K562 (cell line): ENCODE results near the gene GAB2. TPM values are rescaled to one million over a fixed set of nuclear protein-coding genes. Genes with fewer than 3 reads are reported as not detected.

Source experiments
- ATAC-seq: fragments of 200-7000 bp; cut with Tn5 transposase; 3 replicates; pipeline ENCODE4 v1.9.1; 2020; ENCODE audit warnings: moderate library complexity
- BruUV-seq: library from RNA; stranded (reverse); fragments of 400-500 nt; replicated peaks from 2 replicates; lab custom pipeline; 2021; lab: Mats Ljungman, UMichigan
- CTCF ChIA-PET: fragments of 300-600 bp; formaldehyde crosslinking; extraction: SDS; loops from one replicate; lab custom pipeline; 2021; ENCODE audit warnings: low intra/inter-chr PET ratio; lab: Yijun Ruan, JAX
- POLR2A ChIA-PET: fragments of 300-600, 350-650 bp; sonication (Branson Sonifier 250); formaldehyde crosslinking; extraction: SDS; loops from one replicate; lab custom pipeline; 2021; ENCODE audit warnings: antibody characterized with exemption, inconsistent platforms; lab: Yijun Ruan, JAX
- DNase-seq, 4 experiments: peaks; one replicate each; pipeline versions ENCODE4 v3.0.0 to v3.0.0-alpha.2; 2011 to 2018; ENCODE audit warnings: low spot score in 3 of 4, mixed read lengths in 3 of 4; ENCODE audit errors: extremely low read depth in 1 of 4
- FAIRE-seq: peaks from 2 replicates; lab custom pipeline; 2011; peaks lifted over from hg19 to GRCh38; lab: Jason Lieb, UNC
- H2AFZ ChIP-seq: 2 replicates; pipeline ENCODE4 v1.6.0; 2011; ENCODE audit warnings: low read depth, low read length, control low read depth, inconsistent platforms
- H3K27ac ChIP-seq: fragments of 200-600 bp; 3 replicates; pipeline ENCODE4 v1.8.0; 2011; ENCODE audit warnings: low read depth, mild to moderate bottlenecking, control low read depth, inconsistent platforms, low read length, moderate library complexity, mixed read lengths; ENCODE audit errors: extremely low read depth
- H3K27me3 ChIP-seq, 2 experiments: fragments of 300-600 bp in 1 of 2; 2 replicates in 1 of 2; 3 replicates in 1 of 2; pipeline versions ENCODE4 v1.6.0 to v1.8.0; 2011; ENCODE audit warnings: inconsistent platforms in 2 of 2, low read length in 2 of 2, mild to moderate bottlenecking in 1 of 2, mixed read lengths in 1 of 2, moderate library complexity in 1 of 2; ENCODE audit not compliant: control insufficient read depth in 2 of 2, insufficient read depth in 2 of 2
- H3K36me3 ChIP-seq: fragments of 300-600 bp; 3 replicates; pipeline ENCODE4 v1.8.0; 2011; ENCODE audit warnings: mild to moderate bottlenecking, low read length, inconsistent platforms; ENCODE audit not compliant: control insufficient read depth, insufficient read depth
- H3K4me1 ChIP-seq, 2 experiments: fragments of 200-600 bp in 1 of 2; replicated peaks in 1 of 2; 2 replicates in 1 of 2; 3 replicates in 1 of 2; pipeline versions ENCODE4 v1.5.1 to v1.8.0; 2011; ENCODE audit warnings: inconsistent platforms in 2 of 2, low read length in 2 of 2, mild to moderate bottlenecking in 1 of 2, mixed read lengths in 1 of 2, moderate library complexity in 1 of 2; ENCODE audit not compliant: control insufficient read depth in 2 of 2, insufficient read depth in 2 of 2
- H3K4me2 ChIP-seq: 2 replicates; pipeline ENCODE4 v1.6.1; 2011; ENCODE audit warnings: low read length, control low read depth, inconsistent platforms, mixed read lengths; ENCODE audit not compliant: insufficient read depth
- H3K4me3 ChIP-seq: fragments of 200-600 bp; sonication (generic), shearing (Covaris generic); 2 replicates; pipeline ENCODE4 v1.5.1; 2016; ENCODE audit warnings: control low read depth, inconsistent platforms
- H3K79me2 ChIP-seq: fragments of 200-600 bp; 3 replicates; pipeline ENCODE4 v1.8.0; 2011; ENCODE audit warnings: low read length, inconsistent platforms; ENCODE audit not compliant: control insufficient read depth, insufficient read depth
- H3K9ac ChIP-seq, 2 experiments: 2 replicates each; pipeline versions ENCODE4 v1.6.0 to v1.6.1; 2011; ENCODE audit warnings: low read depth in 2 of 2, low read length in 2 of 2, control low read depth in 1 of 2, inconsistent platforms in 1 of 2, mild to moderate bottlenecking in 1 of 2, mixed read lengths in 1 of 2; ENCODE audit not compliant: insufficient read depth in 1 of 2
- H3K9me1 ChIP-seq: one replicate; pipeline ENCODE4 v1.6.0; 2011; ENCODE audit warnings: inconsistent platforms, mild to moderate bottlenecking, low read length, moderate library complexity; ENCODE audit not compliant: control insufficient read depth, insufficient read depth
- H3K9me3 ChIP-seq: replicated peaks from 2 replicates; pipeline ENCODE4 v1.5.1; 2011; ENCODE audit warnings: low read depth, low read length, inconsistent platforms; ENCODE audit not compliant: control insufficient read depth, insufficient read depth
- H4K20me1 ChIP-seq: replicated peaks from 2 replicates; pipeline ENCODE4 v1.6.1; 2011; ENCODE audit warnings: low read length, inconsistent platforms, mixed read lengths; ENCODE audit not compliant: control insufficient read depth, insufficient read depth
- ARID1B ChIP-seq: fragments of 450-650 bp; IDR thresholded peaks from 2 replicates; pipeline ENCODE4 v1.6.1; 2016; ENCODE audit warnings: antibody characterized with exemption, mild to moderate bottlenecking, inconsistent platforms
- BRF1 ChIP-seq: IDR thresholded peaks from 3 replicates; pipeline ENCODE4 v1.6.1; 2011; ENCODE audit warnings: borderline replicate concordance, mild to moderate bottlenecking; ENCODE audit not compliant: insufficient read length; ENCODE audit errors: extremely low read depth
- CBX1 ChIP-seq: sonication (generic); IDR thresholded peaks from 2 replicates; pipeline ENCODE4 v1.6.1; 2016; ENCODE audit warnings: antibody characterized with exemption, low read depth, mild to moderate bottlenecking
- CCNT2 ChIP-seq: IDR thresholded peaks from 2 replicates; pipeline ENCODE4 v1.6.1; 2011; ENCODE audit warnings: borderline replicate concordance, low read depth, mild to moderate bottlenecking, moderate library complexity, mixed read lengths, low read length; ENCODE audit not compliant: insufficient read length; ENCODE audit errors: extremely low read depth
- ETV5 ChIP-seq: sonication (generic); formaldehyde crosslinking; IDR thresholded peaks from 2 replicates; pipeline ENCODE4 v1.4.0; 2020; ENCODE audit warnings: low read depth, mild to moderate bottlenecking, missing genetic modification reagents
- EWSR1 ChIP-seq: fragments of 450-650 bp; IDR thresholded peaks from 2 replicates; pipeline ENCODE4 v1.6.1; 2018; ENCODE audit warnings: borderline replicate concordance, mild to moderate bottlenecking, low read depth, moderate library complexity; ENCODE audit not compliant: partially characterized antibody
- FOXP1 ChIP-seq: sonication (generic); formaldehyde crosslinking; IDR thresholded peaks from 2 replicates; pipeline ENCODE4 v1.8.0; 2022; ENCODE audit warnings: mild to moderate bottlenecking, missing genetic modification reagents
- GTF2E2 ChIP-seq: fragments of 200-800 bp; sonication (Bioruptor generic); IDR thresholded peaks from 2 replicates; pipeline ENCODE4 v1.6.1; 2016; ENCODE audit warnings: missing genetic modification characterization, missing compliant biosample characterization
- HMG20A ChIP-seq: fragments of 450-650 bp; formaldehyde crosslinking; conservative IDR thresholded peaks from 2 replicates; pipeline ENCODE4 v1.4.0; 2020; ENCODE audit warnings: mild to moderate bottlenecking, mixed read lengths
- HSF4 ChIP-seq: fragments of 250-450 bp; sonication (Bioruptor Pico); IDR thresholded peaks from 2 replicates; pipeline ENCODE4 v2.1.2; 2022; ENCODE audit warnings: mild to moderate bottlenecking, moderate library complexity, borderline replicate concordance
- JUND ChIP-seq, 2 experiments: IDR thresholded peaks; 2 replicates in 1 of 2; 3 replicates in 1 of 2; pipeline ENCODE4 v1.6.1; 2011; ENCODE audit warnings: borderline replicate concordance in 2 of 2, low read depth in 2 of 2, low read length in 2 of 2, improper control_type of control experiment in 1 of 2, missing biosample characterization in 1 of 2, missing genetic modification characterization in 1 of 2, missing genetic modification reagents in 1 of 2
- MCM3 ChIP-seq: fragments of 450-650 bp; IDR thresholded peaks from 2 replicates; pipeline ENCODE4 v1.6.1; 2016
- POLR2H ChIP-seq: IDR thresholded peaks from 2 replicates; pipeline ENCODE4 v1.6.1; 2016; ENCODE audit warnings: missing genetic modification characterization, low read depth, mild to moderate bottlenecking, control low read depth, missing compliant biosample characterization, moderate library complexity
- RNF2 ChIP-seq: sonication (generic); IDR thresholded peaks from 2 replicates; pipeline ENCODE4 v1.6.1; 2016
- SMARCA5 ChIP-seq: fragments of 450-650 bp; IDR thresholded peaks from 2 replicates; pipeline ENCODE4 v1.6.1; 2016
- STAT5A ChIP-seq: IDR thresholded peaks from 2 replicates; pipeline ENCODE4 v1.6.1; 2012; ENCODE audit warnings: low read length, inconsistent platforms, borderline replicate concordance
- THRB ChIP-seq: fragments of 450-650 bp; formaldehyde crosslinking; conservative IDR thresholded peaks from 2 replicates; pipeline ENCODE4 v1.4.0; 2022; ENCODE audit warnings: mild to moderate bottlenecking, missing genetic modification characterization
- WGBS: fragments of 100-300 bp; shearing (Covaris generic); methylation state at CpG from one replicate; pipeline ENCODE4 v1.1.6; 2016; ENCODE audit warnings: low coverage, mixed read lengths; ENCODE audit not compliant: insufficient coverage; ENCODE audit errors: missing lambda C conversion rate; 5-methylcytosine and 5-hydroxymethylcytosine counted together
- in situ Hi-C: fragments of 300-500 bp; cut with MboI; formaldehyde crosslinking; loops from 4 replicates; pipeline ENCODE4 v1.15.0; 2018; ENCODE audit warnings: inconsistent platforms, mixed read lengths
- intact Hi-C: fragments of 100-400 bp; cut with micrococcal nuclease; formaldehyde crosslinking; loops from 2 replicates; pipeline ENCODE4 v1.14.2; 2022
- polyA plus RNA-seq, 8 experiments: library from polyadenylated mRNA; depleted of rRNA in 4 of 8; stranded (reverse) in 5 of 8; unstranded in 3 of 8; fragments of >200 nt; fragmentation: Nextera tagmentation in 2 of 8; fragmentation: Illumina TruSeq in 1 of 8; extraction: Ambion mirVana in 2 of 8; extraction: Trizol in 1 of 8; gene quantifications; 2 replicates each; pipeline versions ENCODE4 v1.2.1 to v1.2.3, GENCODE V29; 2011 to 2014; ENCODE audit warnings: inconsistent platforms in 1 of 8, missing spikeins in 1 of 8
- total RNA-seq, 7 experiments: library from RNA; depleted of rRNA in 6 of 7; stranded (reverse); fragments of >200 nt in 6 of 7; fragmentation: Illumina TruSeq in 2 of 7; extraction: Trizol in 2 of 7; gene quantifications; 2 replicates each; pipeline versions ENCODE4 v1.2.1 to v1.2.3, GENCODE V29; 2011 to 2021; ENCODE audit warnings: low replicate concordance in 1 of 7
- TF ChIP-seq, protein P1 (sequence below): fragments of 450-650 bp; IDR thresholded peaks from 2 replicates; pipeline ENCODE4 v1.6.1; 2017; ENCODE audit warnings: antibody characterized with exemption
- TF ChIP-seq, protein P2 (sequence below): sonication (generic); formaldehyde crosslinking; IDR thresholded peaks from 2 replicates; pipeline ENCODE4 v1.8.1; 2022; ENCODE audit warnings: missing genetic modification reagents

GAB2 gene
- total and polyA plus RNA-seq, 9 of the 15 experiments (the other 6 are each of a cell fraction or from before 2014, with no cell fraction given): 2.3 to 35.2 (median 16.1) TPM

DNA sequence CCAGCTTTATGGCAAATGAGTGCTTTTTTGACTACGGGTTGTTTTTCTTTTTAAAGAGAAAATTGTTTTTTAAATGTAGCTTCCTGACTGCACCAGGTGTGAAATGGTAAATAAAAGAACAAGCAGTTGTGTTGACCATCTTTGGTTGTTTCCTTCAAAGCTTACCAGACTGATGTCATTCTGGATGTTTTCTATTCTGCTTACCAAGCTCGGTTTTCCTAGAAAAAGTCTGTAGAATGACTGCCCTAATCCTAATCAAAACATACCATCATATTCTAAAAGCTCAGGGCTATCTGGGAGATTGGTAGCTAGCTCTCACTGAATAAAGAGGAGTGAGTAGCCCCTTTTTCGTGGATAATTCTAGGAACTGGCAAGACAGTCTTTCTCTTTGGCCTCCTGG, 77.7 kb downstream of the GAB2 start:
- intact Hi-C loops (loop anchor here (5.0 kb wide), 1 partner anchor 108 kb away; no protein-coding TSS in a partner anchor), in situ Hi-C loops (no loop called here)
- Histone ChIP-seq H2AFZ (peak overlapping the region; percentile 26; the same call in 1 of the 2 replicates), H3K27ac (peak overlapping the region; percentile 60), H3K4me3 (no peak overlapping the region), H3K9me1 (no peaks in the 10 kb centered on the region), H3K4me2 (peak overlapping the region; percentile 17; the same call in 1 of the 2 replicates), H3K36me3 (no peaks in the 10 kb centered on the region; the same call in 2 of the 3 replicates), H3K4me1 (peaks cover 13 to 55% of the 10 kb centered on the region in 2 experiments), H3K9ac (peak overlapping the region in 1 of 2 experiments; percentile 21; a peak in 2 of 4 replicates), H3K79me2 (peaks cover 72% of the 10 kb centered on the region), H3K27me3 (no peaks in the 10 kb centered on the region), H3K9me3 (no peaks in the 10 kb centered on the region), H4K20me1 (no peaks in the 10 kb centered on the region)
- CTCF ChIA-PET: no interaction called here
- ATAC-seq: peak; percentile 8; the same call in 2 of the 3 replicates
- 4% methylated on average over 3 of the region's 3 CpGs for WGBS
- DNase-seq: peak in 2 of 4 experiments; percentile 42 to 59
- no TSS peak for BruUV-seq
- POLR2A ChIA-PET: interaction anchor here (0.8 to 3.0 kb wide), 5 partner anchors 8 to 76 kb away, joined by 3 to 30 read pairs (median 4); no protein-coding TSS in a partner anchor
- peak; percentile 73 for FAIRE-seq
- TF ChIP-seq SMARCA5 (no peak), HSF4 (CRISPR knock-in tag) (no peak), CBX1 (no peak), FOXP1 (CRISPR knock-in tag) (no peak), POLR2H (tag) (peak; percentile 64), EWSR1 (no peak), MCM3 (no peak), BRF1 (no peak), ETV5 (no peak), STAT5A (peak; percentile 57; the same call in 1 of the 2 replicates), ARID1B (peak; percentile 68), GTF2E2 (tag) (peak; percentile 58; the same call in 1 of the 2 replicates), THRB (CRISPR knock-in tag) (no peak), RNF2 (no peak), JUND (IDR thresholded peaks at IDR 0.05; ENCODE audit: borderline replicate concordance, low read depth, low read length) (peak; percentile 78), JUND (tag; IDR thresholded peaks at IDR 0.05; ENCODE audit: borderline replicate concordance, low read depth, low read length) (peak; percentile 68; the same call in 1 of the 3 replicates), CCNT2 (peak; percentile 20), HMG20A (no peak)
- TF ChIP-seq, protein P1, sequence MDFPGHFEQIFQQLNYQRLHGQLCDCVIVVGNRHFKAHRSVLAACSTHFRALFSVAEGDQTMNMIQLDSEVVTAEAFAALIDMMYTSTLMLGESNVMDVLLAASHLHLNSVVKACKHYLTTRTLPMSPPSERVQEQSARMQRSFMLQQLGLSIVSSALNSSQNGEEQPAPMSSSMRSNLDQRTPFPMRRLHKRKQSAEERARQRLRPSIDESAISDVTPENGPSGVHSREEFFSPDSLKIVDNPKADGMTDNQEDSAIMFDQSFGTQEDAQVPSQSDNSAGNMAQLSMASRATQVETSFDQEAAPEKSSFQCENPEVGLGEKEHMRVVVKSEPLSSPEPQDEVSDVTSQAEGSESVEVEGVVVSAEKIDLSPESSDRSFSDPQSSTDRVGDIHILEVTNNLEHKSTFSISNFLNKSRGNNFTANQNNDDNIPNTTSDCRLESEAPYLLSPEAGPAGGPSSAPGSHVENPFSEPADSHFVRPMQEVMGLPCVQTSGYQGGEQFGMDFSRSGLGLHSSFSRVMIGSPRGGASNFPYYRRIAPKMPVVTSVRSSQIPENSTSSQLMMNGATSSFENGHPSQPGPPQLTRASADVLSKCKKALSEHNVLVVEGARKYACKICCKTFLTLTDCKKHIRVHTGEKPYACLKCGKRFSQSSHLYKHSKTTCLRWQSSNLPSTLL: no peak
- TF ChIP-seq, protein P2, sequence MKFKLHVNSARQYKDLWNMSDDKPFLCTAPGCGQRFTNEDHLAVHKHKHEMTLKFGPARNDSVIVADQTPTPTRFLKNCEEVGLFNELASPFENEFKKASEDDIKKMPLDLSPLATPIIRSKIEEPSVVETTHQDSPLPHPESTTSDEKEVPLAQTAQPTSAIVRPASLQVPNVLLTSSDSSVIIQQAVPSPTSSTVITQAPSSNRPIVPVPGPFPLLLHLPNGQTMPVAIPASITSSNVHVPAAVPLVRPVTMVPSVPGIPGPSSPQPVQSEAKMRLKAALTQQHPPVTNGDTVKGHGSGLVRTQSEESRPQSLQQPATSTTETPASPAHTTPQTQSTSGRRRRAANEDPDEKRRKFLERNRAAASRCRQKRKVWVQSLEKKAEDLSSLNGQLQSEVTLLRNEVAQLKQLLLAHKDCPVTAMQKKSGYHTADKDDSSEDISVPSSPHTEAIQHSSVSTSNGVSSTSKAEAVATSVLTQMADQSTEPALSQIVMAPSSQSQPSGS (CRISPR knock-in tag): no peak
